ACC112 (cell line): ENCODE data around the gene KCNAB2.

Source experiments
- H2AFZ ChIP-seq: fragments of 200-600 bp; sonication (generic); one replicate; pipeline ENCODE4 v1.6.0; 2017; ENCODE audit warnings: antibody characterized with exemption, low read length; ENCODE audit not compliant: unreplicated experiment
- H3K27ac ChIP-seq: fragments of 200-600 bp; sonication (generic); 2 replicates; pipeline ENCODE4 v1.5.1; 2014; ENCODE audit warnings: low read depth, mild to moderate bottlenecking, antibody characterized with exemption, low read length, moderate library complexity
- H3K27me3 ChIP-seq: fragments of 200-600 bp; sonication (generic); 2 replicates; pipeline ENCODE4 v1.6.1; 2014; ENCODE audit warnings: mild to moderate bottlenecking, antibody characterized with exemption, low read length, moderate library complexity, mixed read lengths; ENCODE audit not compliant: insufficient read depth
- H3K36me3 ChIP-seq: fragments of 200-600 bp; sonication (generic); 2 replicates; pipeline ENCODE4 v1.6.1; 2016; ENCODE audit warnings: mild to moderate bottlenecking, antibody characterized with exemption, low read length, moderate library complexity, mixed read lengths; ENCODE audit not compliant: insufficient read depth
- H3K4me1 ChIP-seq: fragments of 200-600 bp; sonication (generic); one replicate; pipeline ENCODE4 v1.6.1; 2016; ENCODE audit warnings: low read length, mixed read lengths; ENCODE audit not compliant: insufficient read depth, unreplicated experiment, control insufficient read depth
- H3K4me3 ChIP-seq: fragments of 200-600 bp; sonication (generic); 2 replicates; pipeline ENCODE4 v1.5.1; 2014; ENCODE audit warnings: mild to moderate bottlenecking, low read depth, low read length
- H3K79me2 ChIP-seq: fragments of 200-600 bp; sonication (generic); one replicate; pipeline ENCODE4 v1.6.0; 2016; ENCODE audit warnings: low read length; ENCODE audit not compliant: control insufficient read depth, unreplicated experiment, insufficient read depth

The KCNAB2 gene

DNA sequence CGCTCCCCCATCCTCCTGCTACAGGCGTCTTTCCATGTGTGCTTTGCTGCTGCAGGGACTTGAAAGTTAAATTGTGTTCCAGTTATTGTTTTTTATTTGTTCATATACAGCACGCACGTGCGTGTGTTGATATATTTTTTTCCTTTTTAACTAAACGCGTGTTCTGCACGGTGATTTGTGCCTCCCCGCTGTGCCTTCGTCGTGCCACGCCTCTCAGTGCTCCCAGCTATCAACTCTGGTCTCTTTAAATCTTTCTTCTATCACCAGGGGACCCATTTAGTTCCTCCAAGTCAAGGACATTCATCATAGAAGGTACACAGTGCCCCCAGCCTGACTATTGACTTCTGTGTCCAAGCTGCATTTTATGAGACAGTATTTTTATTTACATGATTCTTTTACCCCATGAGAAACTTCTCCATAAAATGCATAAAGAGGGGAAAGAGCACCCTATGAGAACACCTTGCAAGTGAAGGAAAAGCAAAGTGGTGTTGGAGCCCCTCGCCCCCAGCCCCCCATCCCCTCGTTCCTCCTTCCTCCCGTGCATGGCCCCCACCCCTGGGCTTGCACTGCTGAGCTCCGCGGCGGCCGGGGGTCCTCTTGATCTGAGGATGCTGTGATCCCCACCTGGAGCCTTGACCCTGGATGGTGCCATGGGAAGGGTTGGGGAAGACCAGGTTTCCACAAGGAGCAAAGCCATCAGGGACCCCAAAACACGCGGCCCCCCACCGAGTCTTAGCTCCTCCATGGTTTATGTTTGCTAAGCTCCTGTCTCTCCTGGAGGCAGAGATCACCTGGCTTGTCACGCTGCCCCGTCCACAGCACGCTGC is 45.5 kb downstream of the KCNAB2 start:
- Histone ChIP-seq H2AFZ (no peak overlapping the region), H3K79me2 (no peaks in the 10 kb centered on the region), H3K4me3 (no peak overlapping the region), H3K36me3 (no peaks in the 10 kb centered on the region), H3K4me1 (no peaks in the 10 kb centered on the region), H3K27me3 (no peaks in the 10 kb centered on the region), H3K27ac (no peak overlapping the region)

GRCh38 chr1:6091823-6092109 is 46.1 kb downstream of the KCNAB2 start:
- H3K4me3 ChIP-seq = no peak overlapping the region
- no peaks in the 10 kb centered on the region for H3K4me1 ChIP-seq
- H3K36me3 ChIP-seq = no peaks in the 10 kb centered on the region
- H3K27ac ChIP-seq = no peak overlapping the region
- no peaks in the 10 kb centered on the region for H3K27me3 ChIP-seq
- H3K79me2 ChIP-seq = no peaks in the 10 kb centered on the region
- H2AFZ ChIP-seq = no peak overlapping the region

DNA sequence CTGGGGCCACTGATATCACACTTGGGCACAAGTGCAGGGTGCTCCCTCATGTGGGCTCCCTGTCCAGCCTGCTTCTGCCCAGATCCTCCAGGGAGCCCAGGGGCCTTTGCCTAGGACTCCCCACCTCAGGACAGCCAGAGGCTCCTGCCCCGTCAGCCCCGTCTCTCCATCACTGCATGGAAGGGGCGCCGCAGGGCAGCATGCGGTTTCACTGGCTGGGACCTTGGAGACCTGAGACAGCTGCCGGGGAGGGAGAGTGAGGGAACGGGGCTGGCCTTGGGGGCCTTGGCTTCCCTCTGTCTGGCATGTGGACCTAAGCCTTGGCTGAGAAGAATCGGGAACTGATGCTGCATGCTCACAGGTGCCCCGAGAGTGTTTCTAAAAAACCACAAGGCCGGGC is 46.5 kb downstream of the KCNAB2 start:
- H3K4me1 ChIP-seq = no peaks in the 10 kb centered on the region
- no peaks in the 10 kb centered on the region for H3K36me3 ChIP-seq
- no peaks in the 10 kb centered on the region for H3K27me3 ChIP-seq
- H3K79me2 ChIP-seq = no peaks in the 10 kb centered on the region
- H3K4me3 ChIP-seq = no peak overlapping the region
- H2AFZ ChIP-seq = no peak overlapping the region
- H3K27ac ChIP-seq = no peak overlapping the region

- no peaks in the 10 kb centered on the region for H3K79me2 ChIP-seq
- no peaks in the 10 kb centered on the region for H3K4me1 ChIP-seq
- H3K27ac ChIP-seq = no peak overlapping the region
- no peak overlapping the region for H3K4me3 ChIP-seq
- no peaks in the 10 kb centered on the region for H3K36me3 ChIP-seq
- no peak overlapping the region for H2AFZ ChIP-seq
- H3K27me3 ChIP-seq = no peaks in the 10 kb centered on the region
These were observed 47.4 kb downstream of the KCNAB2 start for GRCh38 chr1:6093071-6093470.

GRCh38 chr1:6093611-6094010 is 47.9 kb downstream of the KCNAB2 start:
- Histone ChIP-seq H3K27me3 (no peaks in the 10 kb centered on the region), H3K36me3 (no peaks in the 10 kb centered on the region)

GRCh38 chr1:6094246-6094645 is 48.6 kb downstream of the KCNAB2 start:
- Histone ChIP-seq H3K4me3 (no peak overlapping the region), H3K27me3 (no peaks in the 10 kb centered on the region), H3K36me3 (no peaks in the 10 kb centered on the region), H3K4me1 (no peaks in the 10 kb centered on the region), H3K79me2 (no peaks in the 10 kb centered on the region), H2AFZ (no peak overlapping the region), H3K27ac (no peak overlapping the region)

More at GRCh38 chr1:6093611-6094010, 47.9 kb downstream of the KCNAB2 start:
- Histone ChIP-seq H3K79me2 (no peaks in the 10 kb centered on the region), H2AFZ (no peak overlapping the region), H3K4me1 (no peaks in the 10 kb centered on the region), H3K27ac (no peak overlapping the region), H3K4me3 (no peak overlapping the region)

- H3K4me1 ChIP-seq = no peaks in the 10 kb centered on the region
- no peak overlapping the region for H2AFZ ChIP-seq
- no peak overlapping the region for H3K27ac ChIP-seq
- H3K4me3 ChIP-seq = no peak overlapping the region
- H3K36me3 ChIP-seq = no peaks in the 10 kb centered on the region
- H3K79me2 ChIP-seq = no peaks in the 10 kb centered on the region
- no peaks in the 10 kb centered on the region for H3K27me3 ChIP-seq
These were observed 49.3 kb downstream of the KCNAB2 start for GRCh38 chr1:6094801-6095505.

GRCh38 chr1:6095511-6096242 is 50.0 kb downstream of the KCNAB2 start:
- no peak overlapping the region for H3K27ac ChIP-seq

DNA sequence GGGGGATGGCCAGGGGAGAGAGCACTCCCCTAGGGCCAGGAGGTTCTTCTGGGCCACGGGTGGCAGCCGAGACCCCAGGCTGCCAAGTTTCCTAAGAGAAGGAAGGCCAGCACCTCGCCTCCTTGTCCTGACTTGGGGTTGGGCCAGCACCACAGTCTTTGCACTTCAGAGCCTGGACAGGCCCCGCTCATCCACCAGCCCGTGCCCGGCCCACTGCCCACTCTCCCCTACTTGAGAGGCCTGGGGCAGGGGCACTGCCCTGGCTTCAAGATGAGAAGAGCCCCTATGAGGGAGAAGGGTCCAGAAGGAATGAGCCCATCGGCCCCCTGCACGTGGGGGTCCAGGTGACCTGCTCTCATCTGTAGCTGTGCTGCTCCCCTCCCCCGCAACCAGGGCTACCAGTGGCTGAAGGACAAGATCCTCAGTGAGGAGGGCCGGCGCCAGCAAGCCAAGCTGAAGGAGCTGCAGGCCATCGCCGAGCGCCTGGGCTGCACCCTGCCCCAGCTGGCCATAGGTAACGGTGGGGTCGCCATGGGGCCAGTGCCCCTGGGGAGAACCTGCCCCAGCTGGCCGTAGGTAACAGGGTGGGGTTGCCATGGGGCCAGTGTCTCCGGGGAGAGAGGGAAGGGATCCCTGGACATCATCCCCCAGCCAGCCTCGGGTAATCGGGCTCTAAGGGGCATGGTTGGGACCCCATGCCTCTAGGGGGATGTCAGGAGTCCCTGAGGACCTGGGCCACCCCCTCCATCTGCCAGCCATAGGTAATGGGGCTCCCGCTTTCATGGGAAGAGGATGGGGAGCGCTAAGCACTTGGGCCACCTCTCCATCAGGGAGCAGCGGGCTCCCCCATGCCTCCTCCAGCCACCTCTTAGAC is 50.8 kb downstream of the KCNAB2 start:
- no peaks in the 10 kb centered on the region for H3K36me3 ChIP-seq
- H3K4me3 ChIP-seq = no peak overlapping the region
- H3K79me2 ChIP-seq = no peaks in the 10 kb centered on the region
- H3K27ac ChIP-seq = no peak overlapping the region
- no peaks in the 10 kb centered on the region for H3K4me1 ChIP-seq
- no peaks in the 10 kb centered on the region for H3K27me3 ChIP-seq
- H2AFZ ChIP-seq = no peak overlapping the region

More at GRCh38 chr1:6095511-6096242, 50.0 kb downstream of the KCNAB2 start:
- Histone ChIP-seq H2AFZ (no peak overlapping the region), H3K79me2 (no peaks in the 10 kb centered on the region), H3K4me1 (no peaks in the 10 kb centered on the region), H3K4me3 (no peak overlapping the region), H3K27me3 (no peaks in the 10 kb centered on the region), H3K36me3 (no peaks in the 10 kb centered on the region)

DNA sequence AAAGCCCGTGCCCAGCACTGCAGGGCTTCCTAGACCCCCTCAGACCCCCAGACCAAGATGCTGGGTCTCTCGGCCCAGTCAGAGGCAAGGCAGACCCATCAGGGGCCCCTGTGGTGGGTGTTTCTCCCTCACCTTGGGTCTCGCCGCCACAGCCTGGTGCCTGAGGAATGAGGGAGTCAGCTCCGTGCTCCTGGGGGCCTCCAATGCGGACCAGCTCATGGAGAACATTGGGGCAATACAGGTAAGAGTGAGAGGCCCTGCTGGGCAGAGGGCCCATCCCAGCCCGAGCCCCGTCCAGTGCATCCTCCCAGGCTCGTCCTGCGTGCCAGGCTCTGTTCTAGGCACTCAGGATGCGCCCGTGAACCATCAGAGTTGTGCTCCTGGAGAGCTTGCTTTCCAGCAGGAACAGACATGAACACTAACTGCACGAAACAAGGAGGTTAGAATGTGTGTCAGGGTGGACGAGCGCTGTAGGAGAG is 51.5 kb downstream of the KCNAB2 start:
- no peak overlapping the region for H3K4me3 ChIP-seq
- no peak overlapping the region for H2AFZ ChIP-seq
- H3K27ac ChIP-seq = no peak overlapping the region
- H3K4me1 ChIP-seq = no peaks in the 10 kb centered on the region
- H3K27me3 ChIP-seq = no peaks in the 10 kb centered on the region
- no peaks in the 10 kb centered on the region for H3K79me2 ChIP-seq
- no peaks in the 10 kb centered on the region for H3K36me3 ChIP-seq
